Transverse colon (tissue), 4 donors: ENCODE data around the gene ANKS1A. TPM values are rescaled to one million over a fixed set of nuclear protein-coding genes. Genes with fewer than 3 reads are reported as not detected.

Experiments used
- DNase-seq: peaks from one replicate; pipeline ENCODE4 v3.0.0-alpha.2; 2019
- H3K27ac ChIP-seq, 4 donors: fragments of 200-600 bp; sonication (generic); 2 replicates each; pipeline ENCODE4 v1.5.1; 2016 to 2018; ENCODE audit warnings: inconsistent platforms in 4 of 4
- H3K27me3 ChIP-seq: fragments of 200-600 bp; sonication (generic); 2 replicates; pipeline ENCODE4 v1.5.1; 2017; ENCODE audit warnings: inconsistent platforms
- H3K36me3 ChIP-seq, 4 donors: fragments of 200-600 bp; sonication (generic); 2 replicates each; pipeline ENCODE4 v1.5.1; 2017 to 2019; ENCODE audit warnings: inconsistent platforms in 4 of 4
- H3K4me1 ChIP-seq, 4 donors: fragments of 200-600 bp; sonication (generic); 2 replicates each; pipeline ENCODE4 v1.5.1; 2017 to 2020; ENCODE audit warnings: inconsistent platforms in 4 of 4
- H3K4me3 ChIP-seq, 4 donors: fragments of 200-600 bp; sonication (generic); 1 replicate in 1 of 4; 2 replicates in 3 of 4; pipeline versions ENCODE4 v1.5.1 to v1.6.1; 2017 to 2019; ENCODE audit warnings: inconsistent platforms in 4 of 4
- H3K9me3 ChIP-seq, 2 donors: fragments of 200-600 bp; sonication (generic); 2 replicates each; pipeline ENCODE4 v1.5.1; 2017 to 2019; ENCODE audit warnings: inconsistent platforms in 2 of 2
- CTCF ChIP-seq, 5 experiments: fragments of 200-600 bp in 3 of 5; fragments of 450-650 bp in 2 of 5; sonication (generic) in 3 of 5; IDR thresholded peaks; 1 replicate in 2 of 5; 2 replicates in 3 of 5; pipeline ENCODE4 v1.5.1; 2016 to 2017; ENCODE audit warnings: antibody characterized with exemption in 5 of 5, inconsistent platforms in 3 of 5, mild to moderate bottlenecking in 2 of 5, moderate library complexity in 1 of 5
- EP300 ChIP-seq: sonication (generic); formaldehyde crosslinking; IDR thresholded peaks from one replicate; pipeline ENCODE4 v1.6.1; 2017; ENCODE audit warnings: antibody characterized with exemption, low read depth
- POLR2A ChIP-seq: fragments of 450-650 bp; IDR thresholded peaks from one replicate; pipeline ENCODE4 v1.6.1; 2016; ENCODE audit warnings: antibody characterized with exemption, mild to moderate bottlenecking, moderate library complexity
- POLR2AphosphoS5 ChIP-seq, 3 donors: sonication (generic); formaldehyde crosslinking; IDR thresholded peaks; one replicate each; pipeline ENCODE4 v1.6.1; 2016; ENCODE audit warnings: antibody characterized with exemption in 3 of 3
- WGBS, 2 donors: methylation state at CpG; one replicate each; pipeline ENCODE4 v1.1.5; 2018; ENCODE audit warnings: low coverage in 1 of 2; 5-methylcytosine and 5-hydroxymethylcytosine counted together
- in situ Hi-C, 4 donors: fragments of 200-750 bp; cut with MboI; loops; one replicate each; pipeline versions ENCODE4 v1.15.0 to v1.15.1; 2017; ENCODE audit warnings: low sequenced_read_pairs in 3 of 4, low pct_ligation_motif_present in 1 of 4, low pct_unique_long_range_greater_than_20kb in 1 of 4
- intact Hi-C: fragments of 100-400 bp; cut with DNase I; formaldehyde crosslinking; loops from one replicate; pipeline ENCODE4 v1.15.1; 2023; ENCODE audit warnings: low total_unique reads
- total RNA-seq, 4 donors: library from RNA; depleted of rRNA; stranded (reverse); fragments of >200 nt; gene quantifications; one replicate each; pipeline ENCODE4 v1.1.0, GENCODE V29; 2016

ANKS1A gene
- total RNA-seq, 4 donors from 2014 or later: 37.5 to 44.0 (median 38.9) TPM

GRCh38 chr6:34867484-34867883 lies 21.6 kb upstream of the ANKS1A start:
- Histone ChIP-seq H3K4me1 (no peaks in the 10 kb centered on the region), H3K27me3 (no peaks in the 10 kb centered on the region), H3K9me3 (no peaks in the 10 kb centered on the region), H3K27ac (no peak overlapping the region), H3K36me3 (peaks cover 0 to 50% (median 7%) of the 10 kb centered on the region in 4 donors), H3K4me3 (no peak overlapping the region)
- no peak for DNase-seq
- TF ChIP-seq POLR2AphosphoS5 (IDR thresholded peaks at IDR 0.05) (no peak), POLR2A (no peak), CTCF (IDR thresholded peaks at IDR 0.05) (no peak), EP300 (no peak)
- in situ Hi-C loops (no loop called here), intact Hi-C loops (no loop called here)
- 95% methylated on average over 3 of the region's 3 CpGs; no CpG with 5 or more reads in 1 of the 2 donors for WGBS, 2 donors

DNA sequence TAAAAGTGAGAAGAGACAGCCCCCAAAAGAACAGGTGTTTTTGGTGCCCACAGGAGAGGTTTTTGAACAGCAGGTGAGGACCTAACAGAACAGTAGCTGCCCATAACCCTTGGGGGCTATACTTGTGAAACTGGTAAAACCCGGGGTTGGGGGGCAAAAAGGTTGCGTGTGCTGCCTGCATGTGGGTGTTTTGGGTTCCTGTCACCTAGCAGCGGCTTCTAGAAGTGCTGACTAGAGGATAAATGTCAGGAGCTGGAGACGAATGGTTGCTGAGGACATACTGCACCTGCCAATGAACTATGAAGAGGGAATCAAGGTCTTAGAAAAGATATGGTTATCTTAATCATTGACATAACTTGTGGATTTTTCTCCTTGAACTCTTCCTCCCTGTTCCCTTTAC lies 17.2 kb upstream of the ANKS1A start:
- H3K36me3 ChIP-seq: peaks cover 0 to 43% (median 13%) of the 10 kb centered on the region in 4 donors
- H3K27ac ChIP-seq: no peak overlapping the region
- H3K4me3 ChIP-seq: no peak overlapping the region
- intact Hi-C loops (no loop called here), in situ Hi-C loops (no loop called here)
- WGBS, 2 donors: 87 to 100% methylated on average over 1 to 4 of the region's 4 CpGs
- TF ChIP-seq CTCF (IDR thresholded peaks at IDR 0.05) (no peak), EP300 (no peak)
- H3K9me3 ChIP-seq: no peaks in the 10 kb centered on the region
- H3K4me1 ChIP-seq: peaks cover 0 to 9% (median 3%) of the 10 kb centered on the region in 4 donors
- H3K27me3 ChIP-seq: no peaks in the 10 kb centered on the region
- DNase-seq: no peak

DNA sequence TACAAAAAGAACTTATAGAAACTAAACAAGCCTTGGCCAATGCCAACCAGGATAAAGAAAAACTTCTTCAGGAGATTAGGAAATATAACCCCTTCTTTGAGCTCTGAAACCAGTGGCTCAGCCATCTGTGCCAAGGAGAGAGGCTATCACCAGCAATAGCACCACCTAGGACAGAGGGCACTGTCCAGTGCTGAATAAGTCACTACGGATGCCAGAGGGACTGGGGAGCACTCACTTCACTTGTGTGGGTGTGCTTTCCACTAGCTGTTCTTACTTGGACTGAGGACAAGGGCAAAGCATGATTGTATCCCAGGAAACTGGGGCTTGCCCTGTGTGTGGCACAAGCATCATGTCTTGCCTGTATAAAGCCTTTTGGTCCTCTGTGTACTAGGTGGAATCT lies 16.7 kb upstream of the ANKS1A start:
- no peaks in the 10 kb centered on the region for H3K9me3 ChIP-seq
- H3K27ac ChIP-seq: no peak overlapping the region
- intact Hi-C loops: no loop called here
- WGBS, 2 donors: 59 to 60% methylated on average over 1 of the region's 1 CpG
- H3K27me3 ChIP-seq: no peaks in the 10 kb centered on the region
- H3K4me3 ChIP-seq: no peak overlapping the region
- in situ Hi-C loops: no loop called here
- no peak for TF ChIP-seq POLR2A
- no peak for TF ChIP-seq EP300
- no peak for TF ChIP-seq CTCF (IDR thresholded peaks at IDR 0.05)
- TF ChIP-seq POLR2AphosphoS5 (IDR thresholded peaks at IDR 0.05): no peak
- peaks cover 0 to 39% (median 13%) of the 10 kb centered on the region in 4 donors for H3K36me3 ChIP-seq
- no peak for DNase-seq
- peaks cover 0 to 14% (median 3%) of the 10 kb centered on the region in 4 donors for H3K4me1 ChIP-seq

DNA sequence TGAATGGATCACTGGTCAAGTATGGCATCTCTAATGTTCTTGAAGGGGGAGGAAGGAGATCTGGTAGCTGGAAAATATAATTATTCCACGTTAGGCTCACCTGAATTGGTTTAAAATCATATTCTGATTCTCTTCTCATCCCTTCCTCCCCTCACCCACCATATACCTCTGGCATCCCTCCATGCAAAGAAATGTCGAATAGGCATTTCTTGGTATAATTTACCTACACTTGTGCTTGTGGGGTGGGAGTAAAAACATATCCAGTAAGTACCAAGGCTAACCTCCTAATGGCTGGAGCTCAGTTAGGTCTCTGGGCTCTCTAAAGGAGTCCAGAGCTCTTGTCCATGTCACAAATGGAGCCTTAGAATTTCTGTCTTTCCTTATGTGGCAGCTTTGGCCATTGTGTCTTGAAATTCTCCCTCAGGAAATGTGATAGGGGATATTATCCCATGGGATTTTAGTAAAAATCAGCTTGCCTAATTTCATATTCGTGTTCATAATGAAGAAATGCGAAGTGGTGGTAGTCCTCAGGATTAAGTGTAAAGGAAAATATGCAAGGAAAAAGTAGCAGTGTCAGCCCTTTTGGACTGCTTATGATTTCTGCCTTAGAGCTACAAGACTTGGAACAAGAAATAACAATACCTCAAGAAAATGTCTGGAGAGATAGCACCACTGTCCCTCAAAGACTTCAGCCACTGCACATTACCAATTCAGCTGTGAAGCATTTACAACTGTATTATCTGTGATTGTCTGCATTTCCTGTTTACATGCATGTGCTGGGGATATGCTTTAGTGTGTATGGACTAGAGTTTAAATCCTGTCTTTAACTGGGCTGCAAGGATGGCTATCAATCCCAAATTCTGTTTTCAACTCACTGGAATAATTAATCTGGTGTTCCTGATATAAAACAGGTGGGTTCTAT lies 13.5 kb upstream of the ANKS1A start:
- Histone ChIP-seq H3K9me3 (no peaks in the 10 kb centered on the region), H3K36me3 (peaks cover 0 to 48% (median 14%) of the 10 kb centered on the region in 4 donors), H3K27me3 (no peaks in the 10 kb centered on the region), H3K4me1 (peaks cover 0 to 14% (median 3%) of the 10 kb centered on the region in 4 donors), H3K4me3 (no peak overlapping the region), H3K27ac (peak overlapping the region; percentile 45 to 62 (median 56))
- intact Hi-C loops: no loop called here
- 81 to 83% methylated on average over 3 to 4 of the region's 4 CpGs for WGBS, 2 donors
- TF ChIP-seq POLR2A: no peak
- TF ChIP-seq POLR2AphosphoS5 (IDR thresholded peaks at IDR 0.05): peak in 1 of 3 donors; percentile 19
- no peak for TF ChIP-seq EP300
- no peak for DNase-seq
- in situ Hi-C loops: no loop called here
